Prostate gland (tissue), 2 donors: ENCODE measurements around the gene TRIO. TPM values are rescaled to one million over a fixed set of nuclear protein-coding genes. Genes with fewer than 3 reads are reported as not detected.

Source experiments
- DNase-seq: peaks from one replicate; pipeline ENCODE4 v3.0.0-alpha.2; 2019; ENCODE audit warnings: low spot score
- H3K27ac ChIP-seq, 2 donors: fragments of 200-600 bp; sonication (generic); 2 replicates each; pipeline ENCODE4 v1.5.1; 2017 to 2019
- H3K27me3 ChIP-seq: fragments of 200-600 bp; sonication (generic); replicated peaks from 2 replicates; pipeline ENCODE4 v1.5.1; 2019; ENCODE audit not compliant: insufficient read depth
- H3K36me3 ChIP-seq, 2 donors: fragments of 200-600 bp; sonication (generic); 1 replicate in 1 of 2; 2 replicates in 1 of 2; pipeline versions ENCODE4 v1.5.1 to v1.8.1; 2017 to 2019
- H3K4me1 ChIP-seq: fragments of 200-600 bp; sonication (generic); replicated peaks from 2 replicates; pipeline ENCODE4 v1.5.1; 2019
- H3K4me3 ChIP-seq, 2 donors: fragments of 200-600 bp; sonication (generic); 2 replicates each; pipeline ENCODE4 v1.5.1; 2017 to 2019
- H3K9me3 ChIP-seq: fragments of 200-600 bp; sonication (generic); 2 replicates; pipeline ENCODE4 v1.5.1; 2017
- CTCF ChIP-seq, 4 experiments: fragments of 200-600 bp in 2 of 4; fragments of 450-650 bp in 2 of 4; sonication (generic) in 2 of 4; IDR thresholded peaks; 1 replicate in 3 of 4; 2 replicates in 1 of 4; pipeline ENCODE4 v1.5.1; 2016 to 2019; ENCODE audit warnings: antibody characterized with exemption in 4 of 4, mild to moderate bottlenecking in 2 of 4, moderate library complexity in 2 of 4
- POLR2A ChIP-seq: fragments of 450-650 bp; IDR thresholded peaks from one replicate; pipeline ENCODE4 v1.6.1; 2016; ENCODE audit warnings: antibody characterized with exemption, mild to moderate bottlenecking
- POLR2AphosphoS5 ChIP-seq: sonication (generic); formaldehyde crosslinking; IDR thresholded peaks from one replicate; pipeline ENCODE4 v1.6.1; 2017; ENCODE audit warnings: antibody characterized with exemption
- WGBS: methylation state at CpG from one replicate; pipeline ENCODE4 v1.1.5; 2018; 5-methylcytosine and 5-hydroxymethylcytosine counted together
- intact Hi-C: fragments of 100-400 bp; cut with DNase I; formaldehyde crosslinking; loops from one replicate; pipeline ENCODE4 v1.14.2; 2022
- total RNA-seq, 2 donors: library from RNA; depleted of rRNA; stranded (reverse); fragments of >200 nt; gene quantifications; one replicate each; pipeline ENCODE4 v1.1.0, GENCODE V29; 2016

The TRIO gene
- total RNA-seq, 2 donors from 2014 or later: 90.3 to 197 TPM

GRCh38 chr5:14225173-14225834 is 82.2 kb downstream of the TRIO start:
- intact Hi-C loops: no loop called here
- H3K4me1 ChIP-seq: no peaks in the 10 kb centered on the region
- no peak overlapping the region for H3K4me3 ChIP-seq
- H3K27ac ChIP-seq: no peak overlapping the region
- no peaks in the 10 kb centered on the region for H3K9me3 ChIP-seq
- no peak for DNase-seq
- no peaks in the 10 kb centered on the region for H3K36me3 ChIP-seq
- TF ChIP-seq CTCF (IDR thresholded peaks at IDR 0.05): no peak
- TF ChIP-seq POLR2AphosphoS5: no peak
- TF ChIP-seq POLR2A: no peak
- WGBS: 87% methylated on average over 3 of the region's 3 CpGs
- H3K27me3 ChIP-seq: no peaks in the 10 kb centered on the region

GRCh38 chr5:14226149-14226548 is 83.0 kb downstream of the TRIO start:
- intact Hi-C loops: no loop called here
- H3K4me1 ChIP-seq: no peaks in the 10 kb centered on the region

GRCh38 chr5:14226554-14226953 is 83.4 kb downstream of the TRIO start:
- Histone ChIP-seq H3K9me3 (no peaks in the 10 kb centered on the region), H3K4me3 (no peak overlapping the region), H3K27me3 (no peaks in the 10 kb centered on the region), H3K4me1 (no peaks in the 10 kb centered on the region), H3K27ac (no peak overlapping the region), H3K36me3 (no peaks in the 10 kb centered on the region)
- no peak for DNase-seq
- 96% methylated on average over 6 of the region's 6 CpGs for WGBS
- TF ChIP-seq POLR2A: no peak
- no peak for TF ChIP-seq CTCF (IDR thresholded peaks at IDR 0.05)
- no peak for TF ChIP-seq POLR2AphosphoS5
- intact Hi-C loops: no loop called here

More at GRCh38 chr5:14226149-14226548, 83.0 kb downstream of the TRIO start:
- H3K27ac ChIP-seq: no peak overlapping the region
- WGBS: 96% methylated on average over 4 of the region's 4 CpGs
- no peak for DNase-seq
- no peaks in the 10 kb centered on the region for H3K9me3 ChIP-seq
- H3K4me3 ChIP-seq: no peak overlapping the region
- no peaks in the 10 kb centered on the region for H3K36me3 ChIP-seq
- H3K27me3 ChIP-seq: no peaks in the 10 kb centered on the region
- TF ChIP-seq POLR2A: no peak
- TF ChIP-seq POLR2AphosphoS5: no peak
- TF ChIP-seq CTCF (IDR thresholded peaks at IDR 0.05): no peak

GRCh38 chr5:14226992-14227391 is 83.8 kb downstream of the TRIO start:
- intact Hi-C loops: no loop called here
- H3K9me3 ChIP-seq: no peaks in the 10 kb centered on the region
- TF ChIP-seq POLR2A (no peak), CTCF (IDR thresholded peaks at IDR 0.05) (no peak), POLR2AphosphoS5 (no peak)
- no peak for DNase-seq
- no peak overlapping the region for H3K27ac ChIP-seq
- no peak overlapping the region for H3K4me3 ChIP-seq
- H3K36me3 ChIP-seq: no peaks in the 10 kb centered on the region
- H3K4me1 ChIP-seq: no peaks in the 10 kb centered on the region
- H3K27me3 ChIP-seq: no peaks in the 10 kb centered on the region
- WGBS: 78% methylated on average over 8 of the region's 8 CpGs

- Histone ChIP-seq H3K27me3 (no peaks in the 10 kb centered on the region), H3K4me3 (no peak overlapping the region), H3K9me3 (no peaks in the 10 kb centered on the region), H3K4me1 (no peaks in the 10 kb centered on the region), H3K36me3 (no peaks in the 10 kb centered on the region), H3K27ac (no peak overlapping the region)
- 47% methylated on average over 3 of the region's 3 CpGs for WGBS
- intact Hi-C loops: no loop called here
- DNase-seq: no peak
- no peak for TF ChIP-seq POLR2A
- no peak for TF ChIP-seq POLR2AphosphoS5
- TF ChIP-seq CTCF (IDR thresholded peaks at IDR 0.05): no peak
Measured at GRCh38 chr5:14227513-14227912, 84.4 kb downstream of the TRIO start.
